KG1 (cell line): ENCODE measurements around the gene ASB1.

Source experiments
- DNase-seq: peaks from one replicate; lab custom pipeline; 2025; lab: John Stamatoyannopoulos, UW

The ASB1 gene

DNA sequence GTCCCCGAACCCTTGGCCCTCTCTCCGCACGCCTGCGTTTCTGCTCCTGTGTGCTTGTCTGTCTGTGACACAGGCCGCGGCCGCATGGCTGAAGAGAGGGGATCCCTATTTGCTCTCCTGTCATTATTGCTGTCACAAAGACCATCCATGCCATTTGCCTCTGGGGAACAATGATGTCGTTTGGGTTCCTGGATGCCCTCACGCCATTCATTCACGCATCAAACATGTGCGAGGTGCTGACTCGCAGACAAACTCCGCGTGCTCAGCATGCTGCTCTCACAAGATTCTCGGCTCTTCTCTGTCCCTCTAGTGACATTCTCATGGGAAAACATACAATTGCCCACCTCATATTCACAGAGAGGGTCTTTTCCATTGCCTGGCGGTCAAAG lies 67.8 kb downstream of the ASB1 start:
- no peak for DNase-seq

DNA sequence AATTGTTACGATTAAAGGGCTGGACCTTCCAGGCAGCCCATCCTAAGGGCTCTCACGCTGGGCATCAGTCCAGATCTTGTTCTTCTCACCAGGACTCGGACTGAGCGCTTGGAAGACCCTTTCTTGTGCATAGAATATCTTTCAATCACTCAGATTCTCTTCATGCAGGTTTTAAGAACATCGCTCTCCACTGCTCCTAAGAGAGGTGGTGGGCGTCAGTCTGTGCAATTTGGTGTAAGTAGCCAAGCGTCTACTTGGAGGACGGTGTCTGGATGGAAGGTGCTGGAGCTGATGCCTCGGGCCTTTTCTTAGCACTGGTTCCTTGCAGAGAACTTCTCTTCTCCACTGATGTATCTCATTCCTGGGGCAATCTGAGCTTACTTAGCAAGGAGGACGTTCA lies 68.7 kb downstream of the ASB1 start:
- no peak for DNase-seq

DNA sequence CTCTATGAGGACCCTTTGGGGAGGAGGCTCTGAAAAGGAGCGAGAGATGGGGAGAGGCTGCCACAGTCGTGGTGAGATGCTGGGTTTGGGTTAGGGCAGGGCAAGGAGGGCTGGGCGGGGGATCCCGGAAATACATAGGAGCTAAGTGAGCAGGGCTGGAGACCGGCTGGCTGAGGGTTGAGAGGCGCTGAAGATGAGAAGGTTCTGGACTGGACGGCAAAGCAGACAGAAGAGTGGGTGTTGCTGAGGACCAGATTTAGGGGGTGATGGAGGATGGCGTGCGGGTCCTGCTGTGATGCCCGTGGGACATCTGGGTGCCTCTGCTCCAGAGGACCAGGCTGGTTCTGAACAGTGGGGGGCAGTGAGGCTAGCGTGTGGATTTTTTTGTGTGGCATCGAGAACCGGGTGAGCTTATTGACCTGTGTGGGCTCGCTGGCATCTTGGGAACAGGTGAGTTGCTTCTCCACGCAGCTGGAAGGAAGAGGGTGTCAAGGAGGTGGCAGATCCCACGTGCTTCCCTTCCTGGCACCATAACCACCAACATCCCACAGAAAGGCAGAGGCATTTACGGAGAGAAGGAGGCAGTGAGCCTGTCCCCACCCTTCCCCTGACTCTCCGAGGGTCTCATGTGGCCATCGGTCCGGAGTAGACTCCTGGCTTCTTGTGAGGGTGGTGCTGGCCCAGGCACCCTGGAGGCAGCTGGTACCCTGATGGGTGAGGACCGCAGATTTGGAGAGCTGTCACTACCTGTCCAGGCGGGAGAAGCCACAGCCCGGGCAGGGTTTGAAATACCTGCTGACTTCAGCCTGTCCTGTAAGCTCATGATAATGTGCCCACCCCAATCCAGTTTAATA lies 70.3 kb downstream of the ASB1 start:
- DNase-seq, result no peak

DNA sequence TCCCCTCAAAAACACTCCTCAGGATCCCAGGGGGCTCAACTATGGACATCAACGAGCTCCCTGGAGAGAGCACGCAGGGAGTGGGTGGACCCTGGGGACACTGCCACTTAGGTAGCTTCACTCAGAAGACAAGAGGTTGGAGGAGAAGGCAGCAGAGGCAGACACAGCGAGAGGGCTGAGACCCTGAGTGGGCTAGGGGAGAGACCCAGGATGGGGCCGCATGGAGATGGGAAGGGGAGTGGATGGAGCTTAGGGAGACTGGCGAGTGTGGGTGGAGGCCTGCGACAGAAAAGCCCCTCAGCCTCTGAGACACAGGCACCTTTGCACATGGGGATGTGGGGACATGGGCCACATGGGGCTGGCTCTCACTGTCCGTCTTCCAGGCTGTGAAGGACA lies 70.9 kb downstream of the ASB1 start:
- no peak for DNase-seq

GRCh38 chr2:238498188-238498587 lies 71.5 kb downstream of the ASB1 start:
- no peak for DNase-seq

- no peak for DNase-seq
Measured at GRCh38 chr2:238498691-238499295, 72.1 kb downstream of the ASB1 start.

- no peak for DNase-seq
Measured at GRCh38 chr2:238499731-238500580, 73.2 kb downstream of the ASB1 start.

- no peak for DNase-seq
Measured at GRCh38 chr2:238501311-238501710, 74.6 kb downstream of the ASB1 start.
